Panc1 (cell line): ENCODE measurements around the gene GREB1. TPM values are rescaled to one million over a fixed set of nuclear protein-coding genes. Genes with fewer than 3 reads are reported as not detected.

Source experiments
- ATAC-seq: fragments of 200-7000 bp; cut with Tn5 transposase; 2 replicates; pipeline ENCODE4 v1.9.1; 2020; ENCODE audit warnings: mild to moderate bottlenecking, moderate library complexity
- BruUV-seq: library from RNA; stranded (reverse); fragments of 400-500 nt; replicated peaks from 2 replicates; lab custom pipeline; 2021; lab: Mats Ljungman, UMichigan
- CTCF ChIA-PET: fragments of 300-600 bp; sonication (Branson Sonifier 250); formaldehyde crosslinking; loops from one replicate; lab custom pipeline; 2022; ENCODE audit warnings: antibody characterized with exemption; lab: Charles Lee
- POLR2A ChIA-PET: fragments of 300-600 bp; sonication (Branson Sonifier 250); formaldehyde crosslinking; loops from one replicate; lab custom pipeline; 2022; ENCODE audit warnings: antibody characterized with exemption; lab: Charles Lee
- DNase-seq: peaks from one replicate; pipeline ENCODE4 v3.0.0-alpha.2; 2010; ENCODE audit warnings: low read depth, low spot score
- H3K27ac ChIP-seq: 2 replicates; pipeline ENCODE4 v1.5.1; 2011; ENCODE audit warnings: mild to moderate bottlenecking, low read length, inconsistent platforms
- H3K27me3 ChIP-seq: fragments of 200-500 bp; sonication (Bioruptor generic); 2 replicates; pipeline ENCODE4 v1.6.0; 2014; ENCODE audit warnings: low read length, inconsistent platforms; ENCODE audit not compliant: control insufficient read depth, insufficient read depth
- H3K36me3 ChIP-seq: fragments of 200-500 bp; sonication (Bioruptor generic); 2 replicates; pipeline ENCODE4 v1.5.1; 2014; ENCODE audit warnings: inconsistent platforms, mild to moderate bottlenecking, low read length, moderate library complexity; ENCODE audit not compliant: control insufficient read depth, insufficient read depth
- H3K4me1 ChIP-seq: 2 replicates; pipeline ENCODE4 v1.5.1; 2011; ENCODE audit warnings: inconsistent platforms, mild to moderate bottlenecking, low read length, moderate library complexity; ENCODE audit not compliant: control insufficient read depth, insufficient read depth
- H3K4me3 ChIP-seq, 2 experiments: 2 replicates each; pipeline ENCODE4 v1.5.1; 2011 to 2012; ENCODE audit warnings: low read depth in 2 of 2, low read length in 2 of 2, mild to moderate bottlenecking in 2 of 2, inconsistent platforms in 1 of 2, moderate library complexity in 1 of 2
- H3K9me3 ChIP-seq: fragments of 200-500 bp; sonication (Bioruptor generic); 2 replicates; pipeline ENCODE4 v1.5.1; 2014; ENCODE audit warnings: low read depth, mild to moderate bottlenecking, inconsistent platforms, low read length, moderate library complexity; ENCODE audit not compliant: control insufficient read depth, insufficient read depth
- POLR2AphosphoS5 ChIP-seq: IDR thresholded peaks from 2 replicates; pipeline ENCODE4 v1.6.1; 2012; ENCODE audit warnings: mild to moderate bottlenecking, low read depth, low read length, moderate library complexity
- SIN3A ChIP-seq: IDR thresholded peaks from 2 replicates; pipeline ENCODE4 v1.6.1; 2012; ENCODE audit warnings: low read depth, mild to moderate bottlenecking, low read length, moderate library complexity, borderline replicate concordance; ENCODE audit not compliant: insufficient read depth
- TCF7L2 ChIP-seq: IDR thresholded peaks from 2 replicates; pipeline ENCODE4 v1.6.1; 2011; ENCODE audit warnings: mild to moderate bottlenecking, low read depth, low read length, inconsistent platforms
- in situ Hi-C: cut with HindIII; loops from 2 replicates; pipeline ENCODE4 v1.10.0; 2016; ENCODE audit warnings: low sequenced_read_pairs, low pct_unique_long_range_greater_than_20kb
- intact Hi-C: fragments of 100-400 bp; cut with micrococcal nuclease; formaldehyde crosslinking; loops from one replicate; pipeline ENCODE4 v1.10.0; 2022; ENCODE audit not compliant: unreplicated experiment
- total RNA-seq: library from RNA; stranded (reverse); gene quantifications from one replicate; pipeline ENCODE4 v1.2.1, GENCODE V29; 2021; ENCODE audit not compliant: unreplicated experiment
- TF ChIP-seq, protein P1 (sequence below), 2 experiments: IDR thresholded peaks; 2 replicates each; pipeline ENCODE4 v1.6.1; 2011 to 2012; ENCODE audit warnings: low read depth in 2 of 2, control low read depth in 1 of 2, low read length in 1 of 2, mild to moderate bottlenecking in 1 of 2, moderate library complexity in 1 of 2; ENCODE audit not compliant: insufficient read depth in 1 of 2
- TF ChIP-seq, protein P2 (sequence below): fragments of 450-650 bp; IDR thresholded peaks from 2 replicates; pipeline ENCODE4 v1.5.1; 2017; ENCODE audit warnings: mild to moderate bottlenecking

The GREB1 gene
- total RNA-seq, 1 experiment from 2014 or later = 0.90 TPM

GRCh38 chr2:11552260-11552638, 18.4 kb downstream of the GREB1 start:
- intact Hi-C loops = no loop called here
- H3K4me1 ChIP-seq = no peaks in the 10 kb centered on the region
- CTCF ChIA-PET = no interaction called here
- H3K9me3 ChIP-seq = no peaks in the 10 kb centered on the region
- H3K27ac ChIP-seq = no peak overlapping the region
- ATAC-seq = no peak
- H3K27me3 ChIP-seq = peaks cover 17% of the 10 kb centered on the region
- no TSS peak for BruUV-seq
- DNase-seq = no peak
- H3K36me3 ChIP-seq = no peaks in the 10 kb centered on the region
- POLR2A ChIA-PET = no interaction called here
- TF ChIP-seq POLR2AphosphoS5 (no peak), SIN3A (no peak), TCF7L2 (no peak)
- TF ChIP-seq, protein P1, sequence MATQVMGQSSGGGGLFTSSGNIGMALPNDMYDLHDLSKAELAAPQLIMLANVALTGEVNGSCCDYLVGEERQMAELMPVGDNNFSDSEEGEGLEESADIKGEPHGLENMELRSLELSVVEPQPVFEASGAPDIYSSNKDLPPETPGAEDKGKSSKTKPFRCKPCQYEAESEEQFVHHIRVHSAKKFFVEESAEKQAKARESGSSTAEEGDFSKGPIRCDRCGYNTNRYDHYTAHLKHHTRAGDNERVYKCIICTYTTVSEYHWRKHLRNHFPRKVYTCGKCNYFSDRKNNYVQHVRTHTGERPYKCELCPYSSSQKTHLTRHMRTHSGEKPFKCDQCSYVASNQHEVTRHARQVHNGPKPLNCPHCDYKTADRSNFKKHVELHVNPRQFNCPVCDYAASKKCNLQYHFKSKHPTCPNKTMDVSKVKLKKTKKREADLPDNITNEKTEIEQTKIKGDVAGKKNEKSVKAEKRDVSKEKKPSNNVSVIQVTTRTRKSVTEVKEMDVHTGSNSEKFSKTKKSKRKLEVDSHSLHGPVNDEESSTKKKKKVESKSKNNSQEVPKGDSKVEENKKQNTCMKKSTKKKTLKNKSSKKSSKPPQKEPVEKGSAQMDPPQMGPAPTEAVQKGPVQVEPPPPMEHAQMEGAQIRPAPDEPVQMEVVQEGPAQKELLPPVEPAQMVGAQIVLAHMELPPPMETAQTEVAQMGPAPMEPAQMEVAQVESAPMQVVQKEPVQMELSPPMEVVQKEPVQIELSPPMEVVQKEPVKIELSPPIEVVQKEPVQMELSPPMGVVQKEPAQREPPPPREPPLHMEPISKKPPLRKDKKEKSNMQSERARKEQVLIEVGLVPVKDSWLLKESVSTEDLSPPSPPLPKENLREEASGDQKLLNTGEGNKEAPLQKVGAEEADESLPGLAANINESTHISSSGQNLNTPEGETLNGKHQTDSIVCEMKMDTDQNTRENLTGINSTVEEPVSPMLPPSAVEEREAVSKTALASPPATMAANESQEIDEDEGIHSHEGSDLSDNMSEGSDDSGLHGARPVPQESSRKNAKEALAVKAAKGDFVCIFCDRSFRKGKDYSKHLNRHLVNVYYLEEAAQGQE (IDR thresholded peaks at IDR 0.05; ENCODE audit: insufficient read depth in 1 of 2, low read depth in 2 of 2, low read length in 1 of 2) = no peak
- TF ChIP-seq, protein P2, sequence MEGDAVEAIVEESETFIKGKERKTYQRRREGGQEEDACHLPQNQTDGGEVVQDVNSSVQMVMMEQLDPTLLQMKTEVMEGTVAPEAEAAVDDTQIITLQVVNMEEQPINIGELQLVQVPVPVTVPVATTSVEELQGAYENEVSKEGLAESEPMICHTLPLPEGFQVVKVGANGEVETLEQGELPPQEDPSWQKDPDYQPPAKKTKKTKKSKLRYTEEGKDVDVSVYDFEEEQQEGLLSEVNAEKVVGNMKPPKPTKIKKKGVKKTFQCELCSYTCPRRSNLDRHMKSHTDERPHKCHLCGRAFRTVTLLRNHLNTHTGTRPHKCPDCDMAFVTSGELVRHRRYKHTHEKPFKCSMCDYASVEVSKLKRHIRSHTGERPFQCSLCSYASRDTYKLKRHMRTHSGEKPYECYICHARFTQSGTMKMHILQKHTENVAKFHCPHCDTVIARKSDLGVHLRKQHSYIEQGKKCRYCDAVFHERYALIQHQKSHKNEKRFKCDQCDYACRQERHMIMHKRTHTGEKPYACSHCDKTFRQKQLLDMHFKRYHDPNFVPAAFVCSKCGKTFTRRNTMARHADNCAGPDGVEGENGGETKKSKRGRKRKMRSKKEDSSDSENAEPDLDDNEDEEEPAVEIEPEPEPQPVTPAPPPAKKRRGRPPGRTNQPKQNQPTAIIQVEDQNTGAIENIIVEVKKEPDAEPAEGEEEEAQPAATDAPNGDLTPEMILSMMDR = no peak
- H3K4me3 ChIP-seq = no peak overlapping the region
- in situ Hi-C loops = no loop called here

DNA sequence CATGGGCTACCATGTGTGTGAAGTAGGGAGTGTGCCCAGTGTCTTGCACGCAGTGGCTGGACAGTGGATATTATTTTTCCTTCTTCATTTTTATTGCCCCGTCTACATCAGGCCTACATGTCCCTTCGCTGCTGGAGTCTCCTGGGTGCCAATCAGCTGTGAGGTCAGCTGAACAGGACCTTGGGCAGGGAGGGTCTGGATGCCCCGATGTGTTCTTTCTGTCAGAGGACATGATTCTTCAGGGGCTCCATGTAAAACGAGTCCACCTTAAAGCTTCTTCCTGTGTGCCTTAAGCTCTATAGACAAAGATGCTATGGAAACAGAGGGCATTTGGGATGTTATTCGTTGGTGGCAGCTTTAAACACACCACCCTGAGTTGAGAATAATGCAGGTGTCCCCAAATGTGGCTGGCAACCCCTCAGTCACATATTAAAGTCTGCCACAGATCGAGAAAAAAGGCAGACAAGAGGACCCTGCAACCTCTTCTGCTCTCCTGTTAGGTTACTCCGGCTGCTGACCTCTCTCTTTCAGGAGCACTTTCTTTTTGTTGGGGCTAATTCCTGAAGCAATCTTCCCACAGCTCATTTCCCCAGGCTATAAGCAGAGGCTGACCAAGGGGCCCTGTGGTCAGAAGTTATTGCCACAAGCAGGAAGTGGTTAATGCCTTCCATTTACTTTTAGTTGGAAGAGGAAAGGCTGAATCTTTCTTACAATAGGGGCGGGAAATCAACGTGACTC, 20.0 kb downstream of the GREB1 start:
- Histone ChIP-seq H3K4me1 (no peaks in the 10 kb centered on the region), H3K36me3 (no peaks in the 10 kb centered on the region), H3K27ac (no peak overlapping the region), H3K9me3 (no peaks in the 10 kb centered on the region), H3K27me3 (peaks cover 17% of the 10 kb centered on the region), H3K4me3 (no peak overlapping the region)
- ChIA-PET POLR2A (no interaction called here), CTCF (interaction anchor here (0.5 kb wide), 1 partner anchor 73 kb away, joined by 5 read pairs; no protein-coding TSS in a partner anchor)
- in situ Hi-C loops = no loop called here
- intact Hi-C loops = no loop called here
- no TSS peak for BruUV-seq
- TF ChIP-seq, protein P1 (IDR thresholded peaks at IDR 0.05; ENCODE audit: insufficient read depth in 1 of 2, low read depth in 2 of 2, low read length in 1 of 2) = no peak
- TF ChIP-seq, protein P2 = no peak
- TF ChIP-seq TCF7L2 = no peak
- TF ChIP-seq POLR2AphosphoS5 = no peak
- TF ChIP-seq SIN3A = no peak
- DNase-seq = no peak
- no peak for ATAC-seq
